Spleen (tissue), 7 donors: ENCODE measurements around the gene SLC11A2.

ENCODE experiments used
- POLR2AphosphoS5 ChIP-seq, 3 donors: sonication (generic); formaldehyde crosslinking; IDR thresholded peaks; one replicate each; pipeline ENCODE4 v1.5.1; 2017; ENCODE audit warnings: antibody characterized with exemption in 3 of 3
- TF ChIP-seq, protein P1 (sequence below), 11 experiments: fragments of 200-600 bp in 7 of 11; fragments of 450-650 bp in 4 of 11; sonication (generic) in 4 of 11; IDR thresholded peaks in 8 of 11; conservative IDR thresholded peaks in 3 of 11; 1 replicate in 7 of 11; 2 replicates in 4 of 11; pipeline versions ENCODE4 v1.4.0 to v1.8.0; 2016 to 2021; ENCODE audit warnings: antibody characterized with exemption in 11 of 11, inconsistent platforms in 4 of 11, mild to moderate bottlenecking in 1 of 11
- donor health status: DM: no; HTN: no; CAD: no; lungs with moderate emphysema.
- donor health status: DM: no; HTN: no; CAD: no.
- donor health status: DM: no; HTN: no; CAD: no.

DNA sequence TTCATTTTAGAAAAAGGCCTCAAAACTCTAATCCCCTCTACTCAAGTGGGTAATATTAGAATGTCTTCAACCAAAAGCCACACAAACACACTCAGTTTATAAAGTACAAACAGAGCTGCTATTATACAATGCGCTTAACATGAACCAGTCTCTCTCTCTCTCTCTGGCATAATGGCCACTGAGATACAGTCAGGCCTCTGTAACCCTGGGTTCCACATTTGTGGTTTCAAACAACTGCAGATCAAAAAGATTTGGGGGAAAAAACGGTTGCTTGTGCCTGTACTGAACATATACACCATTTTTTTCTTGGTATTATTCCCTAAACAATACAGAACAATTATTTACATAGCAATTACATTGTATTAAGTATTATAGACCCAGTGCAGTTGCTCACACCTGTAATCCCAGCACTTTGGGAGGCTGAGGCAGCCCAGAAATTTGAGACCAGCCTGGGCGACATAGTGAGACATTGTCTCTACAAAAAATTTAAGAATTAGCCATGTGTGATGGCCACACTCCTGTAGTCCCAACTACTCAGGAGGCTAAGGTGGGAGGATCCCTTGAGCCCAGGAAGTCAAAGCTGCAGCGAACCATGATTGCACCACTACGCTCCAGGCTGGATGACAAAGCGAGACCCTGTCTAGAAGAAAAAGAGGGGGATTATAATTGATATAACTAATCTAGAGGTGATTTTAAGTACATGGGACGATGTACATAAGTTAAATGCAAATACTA is 5.6 kb downstream of the SLC11A2 start:
- TF ChIP-seq, protein P1, sequence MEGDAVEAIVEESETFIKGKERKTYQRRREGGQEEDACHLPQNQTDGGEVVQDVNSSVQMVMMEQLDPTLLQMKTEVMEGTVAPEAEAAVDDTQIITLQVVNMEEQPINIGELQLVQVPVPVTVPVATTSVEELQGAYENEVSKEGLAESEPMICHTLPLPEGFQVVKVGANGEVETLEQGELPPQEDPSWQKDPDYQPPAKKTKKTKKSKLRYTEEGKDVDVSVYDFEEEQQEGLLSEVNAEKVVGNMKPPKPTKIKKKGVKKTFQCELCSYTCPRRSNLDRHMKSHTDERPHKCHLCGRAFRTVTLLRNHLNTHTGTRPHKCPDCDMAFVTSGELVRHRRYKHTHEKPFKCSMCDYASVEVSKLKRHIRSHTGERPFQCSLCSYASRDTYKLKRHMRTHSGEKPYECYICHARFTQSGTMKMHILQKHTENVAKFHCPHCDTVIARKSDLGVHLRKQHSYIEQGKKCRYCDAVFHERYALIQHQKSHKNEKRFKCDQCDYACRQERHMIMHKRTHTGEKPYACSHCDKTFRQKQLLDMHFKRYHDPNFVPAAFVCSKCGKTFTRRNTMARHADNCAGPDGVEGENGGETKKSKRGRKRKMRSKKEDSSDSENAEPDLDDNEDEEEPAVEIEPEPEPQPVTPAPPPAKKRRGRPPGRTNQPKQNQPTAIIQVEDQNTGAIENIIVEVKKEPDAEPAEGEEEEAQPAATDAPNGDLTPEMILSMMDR (IDR thresholded peaks at IDR 0.05 in 8 of 11, conservative IDR thresholded peaks at IDR 0.05 in 3 of 11), result no peak
- TF ChIP-seq POLR2AphosphoS5 (IDR thresholded peaks at IDR 0.05), result no peak
